Natural killer cell (primary cell): ENCODE results near the gene IL11RA. TPM values are rescaled to one million over a fixed set of nuclear protein-coding genes. Genes with fewer than 3 reads are reported as not detected.

Experiments used
- ATAC-seq, 3 donors: fragments of 150-1000 bp in 2 of 3; fragments of 200-7000 bp in 1 of 3; cut with Tn5 transposase; 1 replicate in 1 of 3; 2 replicates in 2 of 3; pipeline ENCODE4 v1.10.0; 2021; ENCODE audit warnings: mild to moderate bottlenecking in 2 of 3, moderate library complexity in 2 of 3
- DNase-seq, 2 donors: peaks; one replicate each; pipeline versions ENCODE4 v3.0.0 to v3.0.0-alpha.2; 2013 to 2021; ENCODE audit warnings: mixed read lengths in 1 of 2
- H3K27ac ChIP-seq: one replicate; pipeline ENCODE4 v1.5.1; 2013; ENCODE audit warnings: mild to moderate bottlenecking, low read length
- H3K27me3 ChIP-seq: one replicate; pipeline ENCODE4 v1.6.1; 2013; ENCODE audit warnings: low read length; ENCODE audit not compliant: control insufficient read depth, insufficient read depth
- H3K36me3 ChIP-seq: one replicate; pipeline ENCODE4 v1.6.1; 2013; ENCODE audit warnings: low read length; ENCODE audit not compliant: control insufficient read depth, insufficient read depth
- H3K4me1 ChIP-seq: one replicate; pipeline ENCODE4 v1.6.1; 2013; ENCODE audit warnings: low read length; ENCODE audit not compliant: control insufficient read depth, insufficient read depth
- H3K4me3 ChIP-seq: one replicate; pipeline ENCODE4 v1.5.1; 2013; ENCODE audit warnings: low read length
- H3K9me3 ChIP-seq: one replicate; pipeline ENCODE4 v1.6.1; 2013; ENCODE audit warnings: low read length; ENCODE audit not compliant: control insufficient read depth, insufficient read depth
- H3K27ac Mint-ChIP-seq, 2 donors: one replicate each; pipeline ENCODE4 v1.8.0; 2022; ENCODE audit warnings: mild to moderate bottlenecking in 2 of 2, mixed read lengths in 2 of 2, moderate library complexity in 1 of 2
- H3K27me3 Mint-ChIP-seq, 2 donors: one replicate each; pipeline ENCODE4 v1.8.0; 2022; ENCODE audit warnings: low read depth in 2 of 2, mixed read lengths in 2 of 2
- H3K36me3 Mint-ChIP-seq: one replicate; pipeline ENCODE4 v1.8.0; 2022; ENCODE audit warnings: mixed read lengths
- H3K4me1 Mint-ChIP-seq, 2 donors: one replicate each; pipeline ENCODE4 v1.8.0; 2022; ENCODE audit warnings: mixed read lengths in 2 of 2
- H3K4me3 Mint-ChIP-seq: one replicate; pipeline ENCODE4 v1.8.0; 2022; ENCODE audit warnings: mild to moderate bottlenecking, moderate library complexity, mixed read lengths
- H3K9me3 Mint-ChIP-seq, 2 donors: one replicate each; pipeline ENCODE4 v1.8.0; 2022; ENCODE audit warnings: mixed read lengths in 2 of 2
- WGBS: methylation state at CpG from one replicate; pipeline ENCODE4 v1.1.7; 2013; ENCODE audit warnings: missing lambda C conversion rate; ENCODE audit not compliant: insufficient coverage; 5-methylcytosine and 5-hydroxymethylcytosine counted together
- intact Hi-C: fragments of 100-400 bp; cut with micrococcal nuclease; formaldehyde crosslinking; loops from one replicate; pipeline ENCODE4 v1.14.2; 2022
- total RNA-seq, 4 donors: library from RNA; stranded (reverse); fragments of 120-200 nt in 1 of 4; gene quantifications; one replicate each; pipeline versions ENCODE4 v1.2.3 to v1.2.4, GENCODE V29; 2013 to 2022
- TF ChIP-seq, protein P1 (sequence below): fragments of 200-600 bp; IDR thresholded peaks from one replicate; pipeline ENCODE4 v1.8.0; 2022; ENCODE audit warnings: antibody characterized with exemption

Gene IL11RA
- total RNA-seq, 3 donors from 2014 or later (not counting 1 experiment from before 2014, with no cell fraction given), result 64.2 to 91.1 (median 66.1) TPM

DNA sequence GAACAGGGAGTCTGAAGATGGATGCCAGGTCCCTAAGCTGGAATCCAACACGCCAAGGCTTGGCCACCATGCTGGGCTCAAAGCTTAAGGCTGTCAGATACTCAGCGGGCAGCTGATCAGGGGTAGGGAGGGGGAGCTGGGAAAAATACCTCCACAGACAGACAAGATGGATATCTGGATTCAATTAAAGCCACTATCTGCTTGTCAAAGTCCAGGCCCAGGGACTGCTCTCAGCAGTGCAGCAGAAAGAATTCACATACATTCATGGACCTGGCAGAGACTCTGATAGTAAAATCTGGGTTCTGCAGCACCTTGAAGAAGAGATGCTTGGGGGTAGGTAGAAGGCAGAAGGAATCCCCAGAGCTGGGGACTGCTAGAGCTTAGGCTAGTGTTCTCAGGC lies 36.9 kb upstream of the IL11RA start:
- ATAC-seq, result no peak
- H3K4me1 ChIP-seq, result peaks cover 33% of the 10 kb centered on the region
- Mint-ChIP-seq H3K9me3 (no peaks in the 10 kb centered on the region), H3K4me1 (peaks cover 41 to 47% of the 10 kb centered on the region in 2 donors), H3K4me3 (no peak overlapping the region), H3K27ac (no peak overlapping the region), H3K27me3 (no peaks in the 10 kb centered on the region), H3K36me3 (peaks cover 7% of the 10 kb centered on the region)
- WGBS, result 100% methylated on average over 2 of the region's 2 CpGs
- peaks cover 31% of the 10 kb centered on the region for H3K36me3 ChIP-seq
- H3K27me3 ChIP-seq, result no peaks in the 10 kb centered on the region
- TF ChIP-seq, protein P1, sequence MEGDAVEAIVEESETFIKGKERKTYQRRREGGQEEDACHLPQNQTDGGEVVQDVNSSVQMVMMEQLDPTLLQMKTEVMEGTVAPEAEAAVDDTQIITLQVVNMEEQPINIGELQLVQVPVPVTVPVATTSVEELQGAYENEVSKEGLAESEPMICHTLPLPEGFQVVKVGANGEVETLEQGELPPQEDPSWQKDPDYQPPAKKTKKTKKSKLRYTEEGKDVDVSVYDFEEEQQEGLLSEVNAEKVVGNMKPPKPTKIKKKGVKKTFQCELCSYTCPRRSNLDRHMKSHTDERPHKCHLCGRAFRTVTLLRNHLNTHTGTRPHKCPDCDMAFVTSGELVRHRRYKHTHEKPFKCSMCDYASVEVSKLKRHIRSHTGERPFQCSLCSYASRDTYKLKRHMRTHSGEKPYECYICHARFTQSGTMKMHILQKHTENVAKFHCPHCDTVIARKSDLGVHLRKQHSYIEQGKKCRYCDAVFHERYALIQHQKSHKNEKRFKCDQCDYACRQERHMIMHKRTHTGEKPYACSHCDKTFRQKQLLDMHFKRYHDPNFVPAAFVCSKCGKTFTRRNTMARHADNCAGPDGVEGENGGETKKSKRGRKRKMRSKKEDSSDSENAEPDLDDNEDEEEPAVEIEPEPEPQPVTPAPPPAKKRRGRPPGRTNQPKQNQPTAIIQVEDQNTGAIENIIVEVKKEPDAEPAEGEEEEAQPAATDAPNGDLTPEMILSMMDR, result no peak
- DNase-seq, result no peak
- H3K27ac ChIP-seq, result no peak overlapping the region
- intact Hi-C loops, result no loop called here
- no peaks in the 10 kb centered on the region for H3K9me3 ChIP-seq
- no peak overlapping the region for H3K4me3 ChIP-seq

DNA sequence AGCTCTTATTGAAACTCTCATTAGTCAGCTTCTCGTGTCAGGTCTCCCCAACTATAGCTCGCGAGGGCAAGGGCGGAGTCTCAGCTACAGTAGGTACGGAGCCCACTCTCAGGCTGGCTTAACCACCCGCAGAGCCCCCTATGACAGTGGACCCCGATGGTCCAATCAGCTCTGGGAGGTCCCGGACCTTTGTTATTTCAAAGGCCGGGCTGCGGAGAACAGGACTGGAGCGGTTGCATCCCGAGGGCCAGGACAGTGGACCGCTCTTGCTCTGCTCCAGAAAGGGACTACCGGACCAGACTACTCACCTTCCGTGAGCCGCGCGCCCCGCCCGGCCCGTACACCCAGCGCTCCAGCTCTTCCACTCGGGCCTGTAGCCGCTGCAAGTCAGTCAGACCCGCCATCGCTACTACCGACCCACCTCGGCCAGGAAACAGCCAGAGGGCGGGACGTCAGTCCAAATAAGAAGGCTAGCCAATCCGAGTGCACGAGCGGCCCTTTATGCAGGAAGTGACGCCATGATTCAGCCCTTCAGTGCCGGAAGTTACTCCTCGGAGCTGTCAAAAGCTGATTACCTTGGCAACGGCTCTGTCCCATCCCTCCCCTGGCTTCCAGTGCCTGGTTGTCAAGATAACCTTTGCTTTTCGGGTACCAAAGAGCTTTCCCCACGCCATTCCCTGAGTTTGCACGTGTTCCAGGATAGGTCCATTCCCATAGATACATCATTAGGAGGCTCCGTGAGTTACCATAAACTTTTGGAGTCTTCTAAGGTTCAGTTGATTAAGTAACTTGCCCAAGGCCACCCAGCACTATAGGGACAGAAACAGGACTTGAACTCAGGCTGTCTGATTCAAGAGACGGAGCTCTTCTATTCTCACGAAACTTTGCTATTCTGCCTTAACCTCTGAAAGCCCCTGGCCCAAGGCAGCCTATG lies 31.7 kb upstream of the IL11RA start, which contains the start of gene DCTN3:
DCTN3 (minus strand) TSS at position 435 of the 934 bp plus-strand sequence; CDS start at position 404, 31 bp downstream.
- peaks cover 30% of the 10 kb centered on the region for H3K4me1 ChIP-seq
- peak within 1 kb of the TSS; percentile 89 to 95 for H3K27ac Mint-ChIP-seq
- TF ChIP-seq, protein P1, result no peak
- no peaks in the 10 kb centered on the region for H3K9me3 Mint-ChIP-seq
- 6% methylated on average over 43 of the region's 43 CpGs for WGBS
- ATAC-seq, result peak; percentile 97 to 98 (median 97)
- H3K36me3 Mint-ChIP-seq, result peaks cover 7% of the 10 kb centered on the region
- peaks cover 30 to 37% of the 10 kb centered on the region in 2 donors for H3K4me1 Mint-ChIP-seq
- intact Hi-C loops, result loop anchor here (1.0 kb wide), 2 partner anchors 8 to 14 kb away; partner anchors contain the start of gene RPP25L
- peaks cover 35% of the 10 kb centered on the region for H3K27me3 ChIP-seq
- peak within 1 kb of the TSS; percentile 95 for H3K4me3 Mint-ChIP-seq
- no peaks in the 10 kb centered on the region for H3K9me3 ChIP-seq
- peaks cover 19 to 26% of the 10 kb centered on the region in 2 donors for H3K27me3 Mint-ChIP-seq
- peak; percentile 85 to 97 for DNase-seq
- H3K27ac ChIP-seq, result peak within 1 kb of the TSS; percentile 67
- peak within 1 kb of the TSS; percentile 68 for H3K4me3 ChIP-seq
- H3K36me3 ChIP-seq, result peaks cover 24% of the 10 kb centered on the region

DNA sequence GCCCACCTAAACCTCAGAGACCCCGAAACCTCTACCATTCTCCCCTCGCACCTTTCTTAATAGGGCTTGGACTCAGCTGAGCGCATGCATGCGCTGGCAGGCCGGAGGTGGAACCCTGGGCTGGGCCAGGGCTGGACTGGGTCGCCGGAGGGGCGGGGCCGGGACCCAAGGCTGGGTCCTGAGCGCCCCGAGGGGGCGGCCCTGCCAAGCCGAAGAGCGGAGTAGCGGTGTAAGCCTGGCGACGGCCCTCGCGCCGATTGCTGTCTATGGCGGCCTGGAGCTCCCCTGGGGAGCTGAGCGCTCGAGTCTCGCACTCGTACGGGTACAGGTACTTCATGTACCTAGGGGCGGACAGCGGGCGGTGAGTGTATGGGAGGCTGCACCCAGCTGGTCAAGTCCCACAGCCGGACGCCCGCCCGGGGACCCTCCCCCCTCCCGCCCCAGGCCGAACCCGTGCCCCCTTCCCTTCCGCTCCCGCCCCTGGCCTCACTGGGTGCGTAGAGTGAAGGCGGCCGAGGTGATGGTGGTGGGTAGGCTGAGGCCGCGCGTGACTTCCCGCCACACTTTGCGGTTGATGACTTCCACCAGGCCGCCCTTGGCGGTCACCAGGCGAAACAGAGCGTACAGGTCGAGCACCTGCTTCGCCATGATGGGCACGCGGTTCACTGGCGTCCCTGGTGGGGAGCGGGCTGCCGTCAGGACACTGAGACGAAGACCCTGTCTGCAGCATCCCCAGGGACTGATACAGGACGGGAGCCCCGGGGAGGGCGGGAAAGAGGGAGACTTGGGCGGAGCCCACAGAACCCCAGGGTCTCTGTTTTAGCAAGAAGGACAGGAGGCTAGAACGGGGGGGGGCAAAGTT lies 28.4 kb upstream of the IL11RA start:
- H3K4me3 ChIP-seq, result no peak overlapping the region
- no peaks in the 10 kb centered on the region for H3K36me3 ChIP-seq
- intact Hi-C loops, result no loop called here
- H3K36me3 Mint-ChIP-seq, result peaks cover 5% of the 10 kb centered on the region
- H3K4me1 Mint-ChIP-seq, result peaks cover 36 to 44% of the 10 kb centered on the region in 2 donors
- H3K4me3 Mint-ChIP-seq, result peak overlapping the region; percentile 39
- H3K27me3 Mint-ChIP-seq, result peaks cover 49 to 51% of the 10 kb centered on the region in 2 donors
- H3K27me3 ChIP-seq, result peaks cover 58% of the 10 kb centered on the region
- peaks cover 34% of the 10 kb centered on the region for H3K4me1 ChIP-seq
- ATAC-seq (no peak), DNase-seq (peak in 1 of 2 donors; percentile 38)
- H3K9me3 Mint-ChIP-seq, result no peaks in the 10 kb centered on the region
- no peak overlapping the region for H3K27ac Mint-ChIP-seq
- no peak overlapping the region for H3K27ac ChIP-seq
- WGBS, result 8% methylated on average over 55 of the region's 63 CpGs
- H3K9me3 ChIP-seq, result no peaks in the 10 kb centered on the region
- TF ChIP-seq, protein P1, result no peak
